WI38 (cell line): ENCODE results near the gene TOGARAM1.

ENCODE experiments used
- H3K4me3 ChIP-seq: 2 replicates; pipeline ENCODE4 v1.5.1; 2011; ENCODE audit warnings: low read depth, mild to moderate bottlenecking, control low read depth, low read length
- CTCF ChIP-seq: IDR thresholded peaks from 2 replicates; pipeline ENCODE4 v1.5.1; 2012; ENCODE audit warnings: low read depth, mild to moderate bottlenecking, control low read depth, low read length

Gene TOGARAM1

GRCh38 chr14:44979740-44980356 is 17.9 kb downstream of the TOGARAM1 start:
- no peak for TF ChIP-seq CTCF
- H3K4me3 ChIP-seq = no peak overlapping the region

GRCh38 chr14:44981198-44981597 is 19.2 kb downstream of the TOGARAM1 start:
- no peak for TF ChIP-seq CTCF
- no peak overlapping the region for H3K4me3 ChIP-seq

- no peak for TF ChIP-seq CTCF
Measured at GRCh38 chr14:44982594-44982993, 20.6 kb downstream of the TOGARAM1 start.

GRCh38 chr14:44988694-44989093 is 26.7 kb downstream of the TOGARAM1 start:
- TF ChIP-seq CTCF = no peak
- no peak overlapping the region for H3K4me3 ChIP-seq

More at GRCh38 chr14:44982594-44982993, 20.6 kb downstream of the TOGARAM1 start:
- no peak overlapping the region for H3K4me3 ChIP-seq

GRCh38 chr14:44989497-44990440 is 27.8 kb downstream of the TOGARAM1 start:
- no peak for TF ChIP-seq CTCF
- H3K4me3 ChIP-seq = no peak overlapping the region

- H3K4me3 ChIP-seq = no peak overlapping the region
- no peak for TF ChIP-seq CTCF
Measured at GRCh38 chr14:44990533-44990932, 28.5 kb downstream of the TOGARAM1 start.

GRCh38 chr14:44995196-44995595 is 33.2 kb downstream of the TOGARAM1 start:
- TF ChIP-seq CTCF = no peak
- H3K4me3 ChIP-seq = no peak overlapping the region
